Smooth muscle cell of bladder (primary cell): ENCODE measurements around the gene TMEM156. TPM values are rescaled to one million over a fixed set of nuclear protein-coding genes. Genes with fewer than 3 reads are reported as not detected.

ENCODE experiments used
- total RNA-seq: library from RNA; depleted of rRNA; stranded (reverse); fragments of >200 nt; gene quantifications from 2 replicates; pipeline ENCODE4 v1.2.3, GENCODE V29; 2014

Gene TMEM156
- 0.18 and 0.57 TPM in 2 replicates for total RNA-seq

GRCh38 chr4:39032218-39033085 is at the start of gene TMEM156:
TMEM156 (minus strand) TSS chr4:39032409; CDS start chr4:39032313, 96 bp downstream.

GRCh38 chr4:39062094-39062769 is 30.0 kb upstream of the TMEM156 start, which contains the start of gene KLHL5:
KLHL5 (plus strand) TSS chr4:39062232; CDS start chr4:39062653, 421 bp downstream.

Other genes with a start within 250 kb of the TMEM156 start
- gene TLR10, start 249.4 kb downstream of the TMEM156 start, total RNA-seq, result not detected in 2 replicates
- 0.85 and 0.92 TPM in 2 replicates for gene TLR1, start 227.6 kb downstream of the TMEM156 start, total RNA-seq
- 0.92 and 1.4 TPM in 2 replicates for gene TLR6, start 175.6 kb downstream of the TMEM156 start, total RNA-seq
- gene FAM114A1, start 164.6 kb downstream of the TMEM156 start, total RNA-seq, result 309 and 362 TPM in 2 replicates
- gene KLHL5, start 29.8 kb upstream of the TMEM156 start, total RNA-seq, result 230 and 296 TPM in 2 replicates
- 27.9 and 31.2 TPM in 2 replicates for gene WDR19, start 150.1 kb upstream of the TMEM156 start, total RNA-seq